IMR-90 (cell line): ENCODE measurements around the gene MUC5B. TPM values are rescaled to one million over a fixed set of nuclear protein-coding genes. Genes with fewer than 3 reads are reported as not detected.

Source experiments
- ATAC-seq: fragments of 200-7000 bp; cut with Tn5 transposase; 2 replicates; pipeline ENCODE4 v1.9.1; 2020; ENCODE audit warnings: low read depth, mild to moderate bottlenecking, moderate library complexity
- BruUV-seq: library from RNA; stranded (reverse); fragments of 400-500 nt; replicated peaks from 2 replicates; lab custom pipeline; 2021; lab: Mats Ljungman, UMichigan
- CTCF ChIA-PET: fragments of 300-600 bp; formaldehyde crosslinking; extraction: SDS; loops from one replicate; lab custom pipeline; 2021; ENCODE audit warnings: antibody characterized with exemption; lab: Yijun Ruan, JAX
- POLR2A ChIA-PET: fragments of 300-600 bp; sonication (Branson Sonifier 250); formaldehyde crosslinking; loops from one replicate; lab custom pipeline; 2022; ENCODE audit warnings: antibody characterized with exemption; ENCODE audit not compliant: unreplicated experiment; lab: Charles Lee
- DNase-seq: peaks from one replicate; pipeline ENCODE4 v3.0.0; 2013
- H2AFZ ChIP-seq: replicated peaks from 2 replicates; pipeline ENCODE3; 2013; ENCODE audit warnings: low read length, mild to moderate bottlenecking; ENCODE audit not compliant: poor library complexity
- H2AK5ac ChIP-seq: 2 replicates; pipeline ENCODE4 v1.6.1; 2013; ENCODE audit warnings: low read depth, low read length, inconsistent platforms
- H2AK9ac ChIP-seq: replicated peaks from 2 replicates; pipeline ENCODE3; 2013; ENCODE audit warnings: mild to moderate bottlenecking, low read depth, low read length, moderate library complexity; ENCODE audit not compliant: poor library complexity
- H2BK120ac ChIP-seq: 2 replicates; pipeline ENCODE4 v1.6.1; 2013; ENCODE audit warnings: low read depth, low read length, inconsistent platforms
- H2BK15ac ChIP-seq: 3 replicates; pipeline ENCODE4 v1.6.1; 2013; ENCODE audit warnings: low read depth, low read length, inconsistent platforms
- H2BK20ac ChIP-seq: 2 replicates; pipeline ENCODE4 v1.6.1; 2013; ENCODE audit warnings: low read depth, mild to moderate bottlenecking, inconsistent platforms, low read length, moderate library complexity
- H2BK5ac ChIP-seq: 2 replicates; pipeline ENCODE4 v1.6.1; 2013; ENCODE audit warnings: mild to moderate bottlenecking, low read depth, low read length, inconsistent platforms; ENCODE audit not compliant: poor library complexity, severe bottlenecking
- H3K14ac ChIP-seq: replicated peaks from 2 replicates; pipeline ENCODE4 v1.6.1; 2013; ENCODE audit warnings: low read depth, low read length, inconsistent platforms
- H3K18ac ChIP-seq: 2 replicates; pipeline ENCODE4 v1.6.1; 2013; ENCODE audit warnings: low read depth, low read length, control low read depth
- H3K23ac ChIP-seq: 2 replicates; pipeline ENCODE4 v1.6.1; 2013; ENCODE audit warnings: low read depth, low read length, inconsistent platforms
- H3K27ac ChIP-seq: 2 replicates; pipeline ENCODE4 v1.5.1; 2013; ENCODE audit warnings: mild to moderate bottlenecking, control low read depth, low read length; ENCODE audit not compliant: insufficient read depth
- H3K27me3 ChIP-seq: 2 replicates; pipeline ENCODE4 v1.6.1; 2013; ENCODE audit warnings: low read length; ENCODE audit not compliant: control insufficient read depth, insufficient read depth
- H3K36me3 ChIP-seq: 2 replicates; pipeline ENCODE4 v1.6.1; 2013; ENCODE audit warnings: low read length, mixed read lengths; ENCODE audit not compliant: control insufficient read depth, insufficient read depth
- H3K4ac ChIP-seq: 2 replicates; pipeline ENCODE4 v1.6.1; 2013; ENCODE audit warnings: low read depth, low read length, inconsistent platforms
- H3K4me1 ChIP-seq: 2 replicates; pipeline ENCODE4 v1.6.1; 2013; ENCODE audit warnings: low read length, mixed read lengths; ENCODE audit not compliant: control insufficient read depth, insufficient read depth
- H3K4me2 ChIP-seq: 2 replicates; pipeline ENCODE4 v1.6.1; 2013; ENCODE audit warnings: low read depth, mild to moderate bottlenecking, control low read depth, low read length, moderate library complexity
- H3K4me3 ChIP-seq: 2 replicates; pipeline ENCODE4 v1.5.1; 2013; ENCODE audit warnings: low read depth, mild to moderate bottlenecking, control low read depth, low read length, moderate library complexity; ENCODE audit not compliant: insufficient read depth
- H3K56ac ChIP-seq: 2 replicates; pipeline ENCODE4 v1.6.1; 2013; ENCODE audit warnings: low read length, inconsistent platforms; ENCODE audit not compliant: insufficient read depth; ENCODE audit errors: extremely low read depth
- H3K79me1 ChIP-seq, 2 experiments: 2 replicates each; pipeline ENCODE4 v1.6.1; 2013; ENCODE audit warnings: low read length in 2 of 2, inconsistent platforms in 1 of 2, low read depth in 1 of 2
- H3K9ac ChIP-seq: 2 replicates; pipeline ENCODE4 v1.6.1; 2013; ENCODE audit warnings: low read depth, low read length, control low read depth
- H3K9me1 ChIP-seq: 2 replicates; pipeline ENCODE4 v1.6.1; 2013; ENCODE audit warnings: low read length, inconsistent platforms; ENCODE audit not compliant: insufficient read depth
- H3K9me3 ChIP-seq: 2 replicates; pipeline ENCODE4 v1.6.1; 2013; ENCODE audit warnings: low read length; ENCODE audit not compliant: control insufficient read depth, insufficient read depth
- H4K20me1 ChIP-seq: 2 replicates; pipeline ENCODE4 v1.6.1; 2013; ENCODE audit warnings: low read length, inconsistent platforms; ENCODE audit not compliant: insufficient read depth
- H4K5ac ChIP-seq: 2 replicates; pipeline ENCODE4 v1.6.1; 2013; ENCODE audit warnings: mild to moderate bottlenecking, low read depth, low read length, control low read depth
- H4K8ac ChIP-seq, 2 experiments: 2 replicates each; pipeline ENCODE4 v1.6.1; 2013; ENCODE audit warnings: low read depth in 2 of 2, low read length in 2 of 2, control low read depth in 1 of 2, inconsistent platforms in 1 of 2
- H4K91ac ChIP-seq: 2 replicates; pipeline ENCODE4 v1.6.1; 2013; ENCODE audit warnings: low read depth, low read length, inconsistent platforms; ENCODE audit not compliant: insufficient read depth
- ELK1 ChIP-seq: fragments of 150-350 bp; IDR thresholded peaks from 2 replicates; pipeline ENCODE4 v1.6.1; 2016; ENCODE audit warnings: low read depth, mild to moderate bottlenecking, low read length, moderate library complexity, borderline replicate concordance
- MAFK ChIP-seq: IDR thresholded peaks from 2 replicates; pipeline ENCODE4 v1.6.1; 2012; ENCODE audit warnings: low read depth, low read length, improper control_type of control experiment
- MAZ ChIP-seq: IDR thresholded peaks from 2 replicates; pipeline ENCODE4 v1.6.1; 2012; ENCODE audit warnings: low read depth, mild to moderate bottlenecking, low read length, improper control_type of control experiment, moderate library complexity, borderline replicate concordance
- NFE2L2 ChIP-seq: fragments of 150-350 bp; IDR thresholded peaks from 2 replicates; pipeline ENCODE4 v1.6.1; 2016; ENCODE audit warnings: low read depth, mild to moderate bottlenecking, low read length
- POLR2A ChIP-seq: IDR thresholded peaks from 2 replicates; pipeline ENCODE4 v1.6.1; 2012; ENCODE audit warnings: mild to moderate bottlenecking, low read depth, low read length
- RCOR1 ChIP-seq: IDR thresholded peaks from 2 replicates; pipeline ENCODE4 v1.6.1; 2012; ENCODE audit warnings: mild to moderate bottlenecking, low read length, improper control_type of control experiment; ENCODE audit not compliant: insufficient replicate concordance
- SMC3 ChIP-seq: fragments of 150-350 bp; IDR thresholded peaks from 2 replicates; pipeline ENCODE4 v1.6.1; 2016; ENCODE audit warnings: low read depth, mild to moderate bottlenecking, antibody characterized with exemption, low read length, moderate library complexity
- USF2 ChIP-seq: fragments of 150-350 bp; IDR thresholded peaks from 2 replicates; pipeline ENCODE4 v1.6.1; 2017; ENCODE audit warnings: mild to moderate bottlenecking, antibody characterized with exemption, low read length, low read depth
- WGBS, 2 experiments: methylation state at CpG; one replicate each; pipeline versions ENCODE4 v1.1.5 to v1.1.7; 2013; ENCODE audit warnings: missing lambda C conversion rate in 2 of 2; ENCODE audit not compliant: insufficient read length in 1 of 2; ENCODE audit errors: extremely low coverage in 2 of 2; 5-methylcytosine and 5-hydroxymethylcytosine counted together
- dilution Hi-C: fragments of 300-500 bp; cut with HindIII; formaldehyde crosslinking; loops from one replicate; pipeline ENCODE4 v1.14.3; 2018; ENCODE audit warnings: low sequenced_read_pairs; ENCODE audit not compliant: unreplicated experiment
- in situ Hi-C: fragments of 300-500 bp; cut with MboI; formaldehyde crosslinking; loops from 3 replicates; pipeline ENCODE4 v1.14.3; 2019; ENCODE audit warnings: low sequenced_read_pairs, inconsistent platforms, mixed read lengths
- intact Hi-C: fragments of 100-400 bp; cut with micrococcal nuclease; formaldehyde crosslinking; loops from 2 replicates; pipeline ENCODE4 v1.10.0; 2022
- polyA plus RNA-seq, 3 experiments: library from polyadenylated mRNA; depleted of rRNA; stranded (reverse); fragments of >200 nt; gene quantifications; 2 replicates each; pipeline ENCODE4 v1.2.3, GENCODE V29; 2012; ENCODE audit warnings: low replicate concordance in 1 of 3
- total RNA-seq: library from RNA; depleted of rRNA; stranded (reverse); fragments of >200 nt; gene quantifications from 2 replicates; pipeline ENCODE4 v1.2.3, GENCODE V29; 2012
- TF ChIP-seq, protein P1 (sequence below): conservative IDR thresholded peaks from 2 replicates; pipeline ENCODE4 v1.5.1; 2012; ENCODE audit warnings: mild to moderate bottlenecking, low read depth, low read length, improper control_type of control experiment

Gene MUC5B
- total and polyA plus RNA-seq, 2 of the 4 experiments (the other 2 are of a cell fraction), result not detected

DNA sequence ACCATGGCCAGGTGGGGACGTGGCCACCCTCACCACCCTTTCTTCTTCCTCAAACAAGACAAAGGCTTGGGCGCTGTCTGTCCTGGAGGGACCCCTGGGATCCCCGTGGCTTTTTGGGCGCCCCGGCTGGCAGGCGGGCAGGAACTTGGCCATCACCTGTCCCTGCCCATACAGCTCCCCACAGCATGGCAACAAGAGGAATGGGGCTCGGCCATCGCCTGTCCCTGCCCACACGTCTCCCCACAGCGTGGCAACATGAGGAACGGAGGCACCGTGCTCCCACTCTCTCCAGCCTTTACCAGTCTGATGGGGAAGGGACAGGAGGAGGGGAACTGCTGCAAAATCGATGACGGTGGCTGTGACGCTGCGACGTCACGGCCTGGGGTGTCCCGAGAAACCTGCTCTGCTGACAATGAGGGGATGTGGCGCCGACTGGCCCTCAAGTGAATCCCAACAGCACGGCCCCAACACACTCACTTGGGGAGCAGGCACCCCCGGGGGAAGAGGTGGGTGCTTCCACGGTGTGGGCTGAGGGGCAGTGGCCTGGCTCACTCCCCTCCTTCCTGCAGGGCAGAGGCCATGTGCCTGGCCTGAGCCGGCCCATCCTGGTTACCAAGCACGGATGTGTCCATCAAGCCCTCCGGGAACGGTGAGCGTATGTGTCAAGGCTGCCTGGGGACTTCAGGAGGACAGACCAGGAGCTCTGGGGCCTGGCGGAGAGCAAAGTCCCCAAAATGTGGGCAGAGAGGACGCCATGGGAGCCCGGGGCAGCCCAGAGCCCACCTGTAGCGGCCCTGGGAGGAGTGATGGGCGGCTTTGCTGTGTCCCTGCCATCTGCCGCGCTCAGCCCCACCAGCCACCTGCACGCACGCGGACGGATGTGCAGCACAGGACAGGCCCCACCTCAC is 56.2 kb downstream of the MUC5B start:
- intact Hi-C loops (no loop called here), dilution Hi-C loops (no loop called here), in situ Hi-C loops (no loop called here)
- Histone ChIP-seq H3K4ac (no peak overlapping the region), H3K23ac (no peak overlapping the region), H2AK5ac (no peak overlapping the region), H4K8ac (no peak overlapping the region), H2BK120ac (no peak overlapping the region), H2BK20ac (no peak overlapping the region), H3K9me1 (0 out of 2 replicates have a peak, but pooled peaks cover 3% of the 10 kb centered on the region), H4K91ac (no peak overlapping the region), H4K5ac (no peak overlapping the region), H3K56ac (no peak overlapping the region), H3K79me1 (peaks cover 0 to 6% of the 10 kb centered on the region in 2 experiments; a peak in 1 of 4 replicates), H3K9me3 (no peaks in the 10 kb centered on the region), H3K9ac (no peak overlapping the region), H3K27me3 (no peaks in the 10 kb centered on the region), H2AK9ac (no peak overlapping the region), H3K4me2 (no peak overlapping the region), H3K18ac (no peak overlapping the region), H2BK15ac (no peak overlapping the region), H4K20me1 (0 out of 2 replicates have a peak, but pooled peaks cover 10% of the 10 kb centered on the region), H3K27ac (no peak overlapping the region), H3K4me3 (no peak overlapping the region), H3K36me3 (peaks cover 56% of the 10 kb centered on the region), H2BK5ac (no peak overlapping the region), H2AFZ (no peak overlapping the region), H3K4me1 (no peaks in the 10 kb centered on the region), H3K14ac (no peak overlapping the region)
- ATAC-seq (no peak), DNase-seq (no peak)
- TF ChIP-seq MAZ, result no peak
- TF ChIP-seq ELK1, result no peak
- no peak for TF ChIP-seq USF2
- TF ChIP-seq RCOR1, result no peak
- TF ChIP-seq, protein P1, sequence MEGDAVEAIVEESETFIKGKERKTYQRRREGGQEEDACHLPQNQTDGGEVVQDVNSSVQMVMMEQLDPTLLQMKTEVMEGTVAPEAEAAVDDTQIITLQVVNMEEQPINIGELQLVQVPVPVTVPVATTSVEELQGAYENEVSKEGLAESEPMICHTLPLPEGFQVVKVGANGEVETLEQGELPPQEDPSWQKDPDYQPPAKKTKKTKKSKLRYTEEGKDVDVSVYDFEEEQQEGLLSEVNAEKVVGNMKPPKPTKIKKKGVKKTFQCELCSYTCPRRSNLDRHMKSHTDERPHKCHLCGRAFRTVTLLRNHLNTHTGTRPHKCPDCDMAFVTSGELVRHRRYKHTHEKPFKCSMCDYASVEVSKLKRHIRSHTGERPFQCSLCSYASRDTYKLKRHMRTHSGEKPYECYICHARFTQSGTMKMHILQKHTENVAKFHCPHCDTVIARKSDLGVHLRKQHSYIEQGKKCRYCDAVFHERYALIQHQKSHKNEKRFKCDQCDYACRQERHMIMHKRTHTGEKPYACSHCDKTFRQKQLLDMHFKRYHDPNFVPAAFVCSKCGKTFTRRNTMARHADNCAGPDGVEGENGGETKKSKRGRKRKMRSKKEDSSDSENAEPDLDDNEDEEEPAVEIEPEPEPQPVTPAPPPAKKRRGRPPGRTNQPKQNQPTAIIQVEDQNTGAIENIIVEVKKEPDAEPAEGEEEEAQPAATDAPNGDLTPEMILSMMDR, result no peak
- TF ChIP-seq NFE2L2, result no peak
- no peak for TF ChIP-seq SMC3
- no peak for TF ChIP-seq MAFK
- no peak for TF ChIP-seq POLR2A
- WGBS, 2 experiments, result 97% methylated on average over 17 of the region's 40 CpGs; no CpG with 5 or more reads in 1 of the 2 experiments
- ChIA-PET CTCF (no interaction called here), POLR2A (no interaction called here)
- BruUV-seq, result no TSS peak
